ENCODE data around the gene FAM83G.

- TF ChIP-seq CTCF (IDR thresholded peaks at IDR 0.05) (no peak), EP300 (IDR thresholded peaks at IDR 0.05) (no peak), POLR2A (IDR thresholded peaks at IDR 0.05) (no peak)
These were observed 50.2 kb downstream of the FAM83G start for GRCh38 chr17:18954321-18954720.
